GM21717 (cell line): ENCODE measurements around the gene DDX10.

Experiments
- ATAC-seq: cut with Tn5 transposase; IDR thresholded peaks from one replicate; pipeline ENCODE4 v1.9.1; 2021; ENCODE audit warnings: mild to moderate bottlenecking, moderate library complexity; ENCODE audit not compliant: unreplicated experiment

DDX10 gene

GRCh38 chr11:108865406-108865805 is 200.5 kb downstream of the DDX10 start:
- ATAC-seq = no peak

GRCh38 chr11:108866781-108867180 is 201.9 kb downstream of the DDX10 start:
- ATAC-seq = no peak

GRCh38 chr11:108870373-108871020 is 205.6 kb downstream of the DDX10 start:
- ATAC-seq = no peak

- ATAC-seq = peak; percentile 47
These were observed 206.3 kb downstream of the DDX10 start for GRCh38 chr11:108871152-108871551.

- no peak for ATAC-seq
These were observed 207.0 kb downstream of the DDX10 start for GRCh38 chr11:108871867-108872266.

GRCh38 chr11:108872781-108873291 is 208.0 kb downstream of the DDX10 start:
- ATAC-seq = no peak

- ATAC-seq = no peak
These were observed 208.4 kb downstream of the DDX10 start for GRCh38 chr11:108873310-108873709.

- no peak for ATAC-seq
These were observed 209.1 kb downstream of the DDX10 start for GRCh38 chr11:108873941-108874340.

- ATAC-seq = no peak
These were observed 210.3 kb downstream of the DDX10 start for GRCh38 chr11:108875134-108875533.

- ATAC-seq = no peak
These were observed 212.3 kb downstream of the DDX10 start for GRCh38 chr11:108877178-108877577.

GRCh38 chr11:108880510-108880909 is 215.6 kb downstream of the DDX10 start:
- no peak for ATAC-seq

- no peak for ATAC-seq
These were observed 216.3 kb downstream of the DDX10 start for GRCh38 chr11:108881131-108881530.

GRCh38 chr11:108882211-108882831 is 217.5 kb downstream of the DDX10 start:
- ATAC-seq = no peak

- ATAC-seq = no peak
These were observed 221.3 kb downstream of the DDX10 start for GRCh38 chr11:108886005-108886659.

- no peak for ATAC-seq
These were observed 221.8 kb downstream of the DDX10 start for GRCh38 chr11:108886660-108887009.

GRCh38 chr11:108887436-108888238 is 222.8 kb downstream of the DDX10 start:
- ATAC-seq = no peak

- ATAC-seq = no peak
These were observed 225.7 kb downstream of the DDX10 start for GRCh38 chr11:108890482-108891105.

- no peak for ATAC-seq
These were observed 226.3 kb downstream of the DDX10 start for GRCh38 chr11:108891143-108891542.

GRCh38 chr11:108891909-108892511 is 227.1 kb downstream of the DDX10 start:
- ATAC-seq = no peak
